ENCODE data around the gene GPR84.

- TF ChIP-seq, protein P1, sequence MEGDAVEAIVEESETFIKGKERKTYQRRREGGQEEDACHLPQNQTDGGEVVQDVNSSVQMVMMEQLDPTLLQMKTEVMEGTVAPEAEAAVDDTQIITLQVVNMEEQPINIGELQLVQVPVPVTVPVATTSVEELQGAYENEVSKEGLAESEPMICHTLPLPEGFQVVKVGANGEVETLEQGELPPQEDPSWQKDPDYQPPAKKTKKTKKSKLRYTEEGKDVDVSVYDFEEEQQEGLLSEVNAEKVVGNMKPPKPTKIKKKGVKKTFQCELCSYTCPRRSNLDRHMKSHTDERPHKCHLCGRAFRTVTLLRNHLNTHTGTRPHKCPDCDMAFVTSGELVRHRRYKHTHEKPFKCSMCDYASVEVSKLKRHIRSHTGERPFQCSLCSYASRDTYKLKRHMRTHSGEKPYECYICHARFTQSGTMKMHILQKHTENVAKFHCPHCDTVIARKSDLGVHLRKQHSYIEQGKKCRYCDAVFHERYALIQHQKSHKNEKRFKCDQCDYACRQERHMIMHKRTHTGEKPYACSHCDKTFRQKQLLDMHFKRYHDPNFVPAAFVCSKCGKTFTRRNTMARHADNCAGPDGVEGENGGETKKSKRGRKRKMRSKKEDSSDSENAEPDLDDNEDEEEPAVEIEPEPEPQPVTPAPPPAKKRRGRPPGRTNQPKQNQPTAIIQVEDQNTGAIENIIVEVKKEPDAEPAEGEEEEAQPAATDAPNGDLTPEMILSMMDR (IDR thresholded peaks at IDR 0.05; ENCODE audit: borderline replicate concordance, extremely low read depth, low read length, poor library complexity, severe bottlenecking), result no peak
- TF ChIP-seq EZH2 (IDR thresholded peaks at IDR 0.05; ENCODE audit: borderline replicate concordance, low read depth, low read length, severe bottlenecking), result no peak
Observed at GRCh38 chr12:54401119-54401518, 36.8 kb upstream of the GPR84 start.

Data from DND-41 (cell line).